ENCODE measurements around the gene MTA1.

Gene MTA1

DNA sequence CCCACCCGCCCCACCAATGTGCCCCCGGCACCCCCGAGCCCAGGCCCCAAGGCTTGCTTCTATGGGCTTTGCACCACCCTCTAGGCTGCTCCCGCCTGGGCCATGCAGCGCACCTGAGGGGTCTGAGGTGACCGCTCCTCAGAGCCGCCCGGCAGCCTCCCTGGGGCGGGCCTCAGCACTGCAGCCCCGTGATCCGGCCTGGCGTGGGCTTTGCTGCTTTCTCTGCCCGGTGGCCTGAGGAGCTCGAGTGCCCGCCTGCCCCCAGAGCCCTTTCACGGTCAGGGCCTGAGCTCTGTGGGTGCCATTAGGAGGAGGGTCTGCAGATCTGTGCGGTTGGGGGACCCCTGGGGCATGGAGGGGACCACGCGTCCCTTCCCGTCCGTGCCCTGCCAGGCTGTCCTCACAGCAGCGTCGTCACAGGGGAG lies 6.2 kb downstream of the MTA1 start:
- Histone ChIP-seq H3K27ac (ENCODE audit: low read depth, low read length, poor library complexity, severe bottlenecking) (no peak overlapping the region), H3F3A (ENCODE audit: insufficient read depth, low read length) (no peaks in the 10 kb centered on the region), H4K20me1 (ENCODE audit: insufficient read depth, low read length) (no peaks in the 10 kb centered on the region), H3K36me3 (ENCODE audit: insufficient read depth, low read length) (peaks cover 70% of the 10 kb centered on the region), H2AFZ (ENCODE audit: low read length) (no peak overlapping the region), H3K4me3 (ENCODE audit: low read depth, low read length, poor library complexity, severe bottlenecking) (no peak overlapping the region), H3K9me3 (ENCODE audit: low read length) (peaks cover 9% of the 10 kb centered on the region), H3K79me2 (ENCODE audit: insufficient read depth, low read length) (peaks cover 82% of the 10 kb centered on the region), H3K4me2 (ENCODE audit: low read length) (no peak overlapping the region), H3K27me3 (ENCODE audit: insufficient read depth, low read length) (no peaks in the 10 kb centered on the region), H3K9me2 (ENCODE audit: low read depth, low read length) (no peaks in the 10 kb centered on the region), H3K9ac (ENCODE audit: low read length) (no peak overlapping the region), H3K4me1 (ENCODE audit: insufficient read depth, low read length, severe bottlenecking) (peaks cover 18% of the 10 kb centered on the region)
- TF ChIP-seq, protein P1, sequence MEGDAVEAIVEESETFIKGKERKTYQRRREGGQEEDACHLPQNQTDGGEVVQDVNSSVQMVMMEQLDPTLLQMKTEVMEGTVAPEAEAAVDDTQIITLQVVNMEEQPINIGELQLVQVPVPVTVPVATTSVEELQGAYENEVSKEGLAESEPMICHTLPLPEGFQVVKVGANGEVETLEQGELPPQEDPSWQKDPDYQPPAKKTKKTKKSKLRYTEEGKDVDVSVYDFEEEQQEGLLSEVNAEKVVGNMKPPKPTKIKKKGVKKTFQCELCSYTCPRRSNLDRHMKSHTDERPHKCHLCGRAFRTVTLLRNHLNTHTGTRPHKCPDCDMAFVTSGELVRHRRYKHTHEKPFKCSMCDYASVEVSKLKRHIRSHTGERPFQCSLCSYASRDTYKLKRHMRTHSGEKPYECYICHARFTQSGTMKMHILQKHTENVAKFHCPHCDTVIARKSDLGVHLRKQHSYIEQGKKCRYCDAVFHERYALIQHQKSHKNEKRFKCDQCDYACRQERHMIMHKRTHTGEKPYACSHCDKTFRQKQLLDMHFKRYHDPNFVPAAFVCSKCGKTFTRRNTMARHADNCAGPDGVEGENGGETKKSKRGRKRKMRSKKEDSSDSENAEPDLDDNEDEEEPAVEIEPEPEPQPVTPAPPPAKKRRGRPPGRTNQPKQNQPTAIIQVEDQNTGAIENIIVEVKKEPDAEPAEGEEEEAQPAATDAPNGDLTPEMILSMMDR (IDR thresholded peaks at IDR 0.05; ENCODE audit: low read length) = no peak
- no peak for TF ChIP-seq EZH2 (IDR thresholded peaks at IDR 0.05; ENCODE audit: borderline replicate concordance, low read length)

- no peaks in the 10 kb centered on the region for H4K20me1 ChIP-seq (ENCODE audit: insufficient read depth, low read length)
- H3K36me3 ChIP-seq (ENCODE audit: insufficient read depth, low read length) = peaks cover 77% of the 10 kb centered on the region
- H3K79me2 ChIP-seq (ENCODE audit: insufficient read depth, low read length) = peaks cover 82% of the 10 kb centered on the region
- H3K4me2 ChIP-seq (ENCODE audit: low read length) = no peak overlapping the region
- TF ChIP-seq, protein P1 (IDR thresholded peaks at IDR 0.05; ENCODE audit: low read length) = no peak
- TF ChIP-seq EZH2 (IDR thresholded peaks at IDR 0.05; ENCODE audit: borderline replicate concordance, low read length) = no peak
- no peak overlapping the region for H2AFZ ChIP-seq (ENCODE audit: low read length)
- H3K27ac ChIP-seq (ENCODE audit: low read depth, low read length, poor library complexity, severe bottlenecking) = no peak overlapping the region
- H3K9me2 ChIP-seq (ENCODE audit: low read depth, low read length) = no peaks in the 10 kb centered on the region
- H3K4me1 ChIP-seq (ENCODE audit: insufficient read depth, low read length, severe bottlenecking) = peaks cover 11% of the 10 kb centered on the region
- H3K9ac ChIP-seq (ENCODE audit: low read length) = no peak overlapping the region
- H3F3A ChIP-seq (ENCODE audit: insufficient read depth, low read length) = no peaks in the 10 kb centered on the region
- H3K27me3 ChIP-seq (ENCODE audit: insufficient read depth, low read length) = no peaks in the 10 kb centered on the region
- H3K4me3 ChIP-seq (ENCODE audit: low read depth, low read length, poor library complexity, severe bottlenecking) = no peak overlapping the region
- peaks cover 15% of the 10 kb centered on the region for H3K9me3 ChIP-seq (ENCODE audit: low read length)
Observed at GRCh38 chr14:105426416-105427130, 6.9 kb downstream of the MTA1 start.

DNA sequence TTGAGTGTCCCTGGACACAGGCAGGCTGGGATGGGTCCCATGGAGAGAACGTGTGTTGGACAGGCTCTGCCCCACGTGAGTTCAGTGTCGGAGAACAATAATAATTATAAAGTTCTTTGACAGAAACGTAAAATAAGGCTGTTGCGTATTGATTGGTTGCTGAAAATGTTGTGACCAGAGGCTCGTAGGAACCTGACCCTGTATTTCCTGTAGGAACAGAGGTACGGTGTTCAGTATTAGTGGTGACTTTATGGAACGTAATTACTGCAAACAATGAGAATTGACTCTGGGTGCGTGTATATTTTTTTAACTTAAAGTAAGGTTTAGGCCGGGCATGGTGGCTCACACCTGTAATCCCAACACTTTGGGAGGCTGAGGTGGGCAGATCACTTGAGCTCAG lies 7.8 kb downstream of the MTA1 start:
- no peak overlapping the region for H3K9ac ChIP-seq (ENCODE audit: low read length)
- H4K20me1 ChIP-seq (ENCODE audit: insufficient read depth, low read length) = no peaks in the 10 kb centered on the region
- H3F3A ChIP-seq (ENCODE audit: insufficient read depth, low read length) = no peaks in the 10 kb centered on the region
- H3K79me2 ChIP-seq (ENCODE audit: insufficient read depth, low read length) = peaks cover 79% of the 10 kb centered on the region
- no peak overlapping the region for H3K4me3 ChIP-seq (ENCODE audit: low read depth, low read length, poor library complexity, severe bottlenecking)
- H3K27ac ChIP-seq (ENCODE audit: low read depth, low read length, poor library complexity, severe bottlenecking) = no peak overlapping the region
- no peak overlapping the region for H3K4me2 ChIP-seq (ENCODE audit: low read length)
- TF ChIP-seq EZH2 (IDR thresholded peaks at IDR 0.05; ENCODE audit: borderline replicate concordance, low read length) = no peak
- TF ChIP-seq, protein P1 (IDR thresholded peaks at IDR 0.05; ENCODE audit: low read length) = no peak
- H3K9me2 ChIP-seq (ENCODE audit: low read depth, low read length) = no peaks in the 10 kb centered on the region
- H3K27me3 ChIP-seq (ENCODE audit: insufficient read depth, low read length) = no peaks in the 10 kb centered on the region
- H3K4me1 ChIP-seq (ENCODE audit: insufficient read depth, low read length, severe bottlenecking) = peaks cover 3% of the 10 kb centered on the region
- H2AFZ ChIP-seq (ENCODE audit: low read length) = no peak overlapping the region
- peaks cover 16% of the 10 kb centered on the region for H3K9me3 ChIP-seq (ENCODE audit: low read length)
- peaks cover 82% of the 10 kb centered on the region for H3K36me3 ChIP-seq (ENCODE audit: insufficient read depth, low read length)
